ENCODE results near the gene MAMDC4. TPM values are rescaled to one million over a fixed set of nuclear protein-coding genes. Genes with fewer than 3 reads are reported as not detected.
"Not testable (repeated sequence)": the region's sequence is repeated elsewhere in the genome, so short reads cannot be mapped to it uniquely, and the experiment has no call there.

Gene MAMDC4
- total and polyA plus RNA-seq, 2 experiments from 2014 or later = 17.8 to 22.2 TPM

DNA sequence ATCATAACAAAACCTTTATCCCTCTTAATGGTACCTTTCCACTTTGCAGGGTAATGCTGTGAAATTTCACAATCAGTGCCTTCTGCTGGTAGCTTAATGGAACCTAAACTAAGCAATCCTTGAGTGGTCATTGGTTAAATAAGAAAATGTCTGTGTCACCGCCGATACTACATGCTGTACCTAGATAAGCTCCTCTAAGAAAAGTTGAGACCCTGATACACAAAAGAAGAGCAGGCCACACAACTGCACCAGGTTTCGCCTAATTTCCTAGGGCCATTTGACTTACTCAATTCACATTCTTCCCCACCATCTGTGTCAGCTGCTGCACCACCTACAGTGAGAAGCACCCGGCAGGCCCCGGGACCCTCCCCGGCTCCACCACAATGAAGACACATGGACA lies 23.0 kb downstream of the MAMDC4 start:
- no peak overlapping the region for H3K27ac ChIP-seq
- H3K9me3 ChIP-seq (ENCODE audit: low read depth) = no peaks in the 10 kb centered on the region
- H3K36me3 ChIP-seq = no peaks in the 10 kb centered on the region
- H3K4me1 ChIP-seq (ENCODE audit: low read depth) = no peaks in the 10 kb centered on the region
- H3K4me3 ChIP-seq = no peak overlapping the region
- no peak for DNase-seq (ENCODE audit: low read depth in 1 of 2, low spot score in 1 of 2)
- no peaks in the 10 kb centered on the region for H3K27me3 ChIP-seq
- TF ChIP-seq, protein P1, sequence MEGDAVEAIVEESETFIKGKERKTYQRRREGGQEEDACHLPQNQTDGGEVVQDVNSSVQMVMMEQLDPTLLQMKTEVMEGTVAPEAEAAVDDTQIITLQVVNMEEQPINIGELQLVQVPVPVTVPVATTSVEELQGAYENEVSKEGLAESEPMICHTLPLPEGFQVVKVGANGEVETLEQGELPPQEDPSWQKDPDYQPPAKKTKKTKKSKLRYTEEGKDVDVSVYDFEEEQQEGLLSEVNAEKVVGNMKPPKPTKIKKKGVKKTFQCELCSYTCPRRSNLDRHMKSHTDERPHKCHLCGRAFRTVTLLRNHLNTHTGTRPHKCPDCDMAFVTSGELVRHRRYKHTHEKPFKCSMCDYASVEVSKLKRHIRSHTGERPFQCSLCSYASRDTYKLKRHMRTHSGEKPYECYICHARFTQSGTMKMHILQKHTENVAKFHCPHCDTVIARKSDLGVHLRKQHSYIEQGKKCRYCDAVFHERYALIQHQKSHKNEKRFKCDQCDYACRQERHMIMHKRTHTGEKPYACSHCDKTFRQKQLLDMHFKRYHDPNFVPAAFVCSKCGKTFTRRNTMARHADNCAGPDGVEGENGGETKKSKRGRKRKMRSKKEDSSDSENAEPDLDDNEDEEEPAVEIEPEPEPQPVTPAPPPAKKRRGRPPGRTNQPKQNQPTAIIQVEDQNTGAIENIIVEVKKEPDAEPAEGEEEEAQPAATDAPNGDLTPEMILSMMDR (IDR thresholded peaks at IDR 0.05; ENCODE audit: low read depth, low read length) = no peak

DNA sequence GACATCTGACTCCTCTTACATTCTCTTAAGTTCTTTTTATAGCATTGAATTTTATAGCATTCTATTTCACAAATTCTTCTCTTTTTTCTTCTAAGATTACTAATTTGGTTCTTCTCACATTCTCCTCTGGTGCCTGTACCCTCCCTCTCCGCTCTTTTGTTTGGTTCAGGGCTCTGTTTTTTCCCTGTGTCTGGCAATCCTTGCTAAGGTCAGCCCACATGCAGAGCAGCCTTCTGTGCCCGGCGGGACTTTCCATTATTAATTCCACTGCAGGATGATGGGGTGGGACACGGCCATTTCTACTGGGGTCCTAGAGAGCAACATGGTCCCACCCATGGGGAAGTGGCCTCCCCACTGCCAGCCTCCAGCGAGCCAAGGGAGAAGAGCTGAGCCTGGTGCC lies 24.3 kb downstream of the MAMDC4 start:
- Histone ChIP-seq H3K27ac (no peak overlapping the region), H3K9me3 (ENCODE audit: low read depth) (no peaks in the 10 kb centered on the region), H3K4me1 (ENCODE audit: low read depth) (no peaks in the 10 kb centered on the region), H3K36me3 (no peaks in the 10 kb centered on the region), H3K4me3 (no peak overlapping the region), H3K27me3 (no peaks in the 10 kb centered on the region)
- TF ChIP-seq, protein P1 (IDR thresholded peaks at IDR 0.05; ENCODE audit: low read depth, low read length) = no peak
- no peak for DNase-seq (ENCODE audit: low read depth in 1 of 2, low spot score in 1 of 2)

DNA sequence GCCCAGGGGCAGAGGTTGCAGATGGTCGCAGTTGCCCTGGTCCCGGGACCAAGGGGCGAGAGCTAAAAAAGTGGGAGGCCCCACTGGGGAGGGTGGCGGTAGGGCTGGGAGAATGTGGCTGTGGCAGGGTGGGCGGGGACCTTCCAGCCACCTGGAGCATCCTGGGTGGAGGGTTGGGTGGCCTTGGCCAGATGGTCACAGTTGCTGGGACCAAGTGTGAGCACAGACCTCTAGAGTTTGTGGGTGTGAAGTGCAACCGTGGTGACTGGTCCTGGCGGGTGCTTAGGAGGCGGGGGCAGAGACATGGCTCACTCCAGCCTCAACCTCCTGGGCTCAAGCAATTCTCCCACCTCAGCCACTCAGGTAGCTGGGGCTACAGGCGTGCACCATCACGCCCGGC lies 28.5 kb downstream of the MAMDC4 start:
- no peak overlapping the region for H3K4me3 ChIP-seq
- no peaks in the 10 kb centered on the region for H3K36me3 ChIP-seq
- no peaks in the 10 kb centered on the region for H3K4me1 ChIP-seq (ENCODE audit: low read depth)
- H3K27ac ChIP-seq = no peak overlapping the region
- TF ChIP-seq, protein P1 (IDR thresholded peaks at IDR 0.05; ENCODE audit: low read depth, low read length) = no peak
- no peak for DNase-seq (ENCODE audit: low read depth in 1 of 2, low spot score in 1 of 2)
- no peaks in the 10 kb centered on the region for H3K9me3 ChIP-seq (ENCODE audit: low read depth)
- H3K27me3 ChIP-seq = no peaks in the 10 kb centered on the region

DNA sequence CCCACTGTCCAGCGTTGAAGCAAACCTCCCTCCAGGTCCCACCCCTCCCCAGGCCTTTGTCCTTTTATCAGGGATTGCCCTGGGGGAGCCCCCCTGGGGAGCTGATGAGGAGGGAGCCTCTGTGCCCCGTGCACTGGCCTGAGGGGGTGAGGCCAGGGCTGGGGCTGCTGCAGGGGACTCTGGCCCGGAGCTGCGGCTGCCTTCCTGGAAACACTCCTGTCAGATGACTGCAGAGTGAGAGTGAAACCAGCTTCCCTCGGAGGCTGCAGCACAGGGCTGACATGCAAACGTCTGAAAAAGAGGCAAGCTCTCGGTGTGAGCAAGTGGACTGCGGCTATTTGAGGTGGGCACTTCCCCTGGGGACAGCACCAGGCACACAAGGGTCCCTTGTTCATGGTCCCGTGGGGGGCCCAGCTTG lies 29.6 kb downstream of the MAMDC4 start:
- TF ChIP-seq, protein P1 (IDR thresholded peaks at IDR 0.05; ENCODE audit: low read depth, low read length) = no peak
- Histone ChIP-seq H3K27me3 (no peaks in the 10 kb centered on the region), H3K9me3 (ENCODE audit: low read depth) (no peaks in the 10 kb centered on the region), H3K4me3 (no peak overlapping the region), H3K4me1 (ENCODE audit: low read depth) (no peaks in the 10 kb centered on the region), H3K36me3 (no peaks in the 10 kb centered on the region), H3K27ac (peak overlapping the region; percentile 21)
- DNase-seq (ENCODE audit: low read depth in 1 of 2, low spot score in 1 of 2) = peak; percentile 53 to 64

DNA sequence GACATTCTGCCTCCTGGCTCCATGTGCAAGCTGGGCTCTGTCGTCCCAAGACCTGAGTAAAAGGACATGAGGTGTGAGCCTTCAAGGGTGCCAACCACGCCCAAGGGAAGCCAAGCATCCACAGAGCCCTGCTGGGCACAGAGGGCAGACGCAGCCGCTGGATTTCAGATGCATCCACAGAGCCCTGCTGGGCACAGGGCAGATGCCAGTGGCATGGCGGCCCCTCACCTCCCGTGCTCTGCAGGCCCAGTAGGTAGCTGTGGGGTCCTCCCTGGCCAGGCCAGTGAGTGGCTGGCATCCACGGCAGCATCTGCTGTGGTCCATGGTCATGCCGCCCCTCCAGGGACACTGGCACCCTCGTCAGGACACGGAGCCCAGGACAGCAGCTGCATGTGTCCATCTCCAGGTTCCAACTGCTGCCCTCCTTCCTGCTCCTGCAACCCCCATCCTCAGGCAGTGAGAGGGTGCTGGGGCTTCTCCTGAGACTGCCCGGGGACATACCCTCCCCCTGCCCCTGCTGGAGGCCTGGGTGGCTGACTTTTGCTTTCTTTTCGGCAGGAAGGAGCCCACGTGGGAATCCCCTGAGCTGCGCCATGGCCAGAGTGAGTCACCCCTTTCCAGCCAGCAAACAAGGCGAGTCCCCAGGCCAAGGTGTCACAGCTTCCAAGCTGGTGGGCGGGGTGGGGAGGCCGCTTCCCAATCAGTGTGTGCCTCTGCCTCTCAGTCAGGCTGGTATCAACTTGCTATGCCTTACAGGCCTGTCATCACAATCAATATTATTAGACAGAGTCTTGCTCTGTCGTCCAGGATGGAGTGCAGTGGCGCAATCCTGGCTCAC lies 30.2 kb downstream of the MAMDC4 start:
- Histone ChIP-seq H3K9me3 (ENCODE audit: low read depth) (no peaks in the 10 kb centered on the region), H3K4me1 (ENCODE audit: low read depth) (no peaks in the 10 kb centered on the region), H3K4me3 (no peak overlapping the region), H3K36me3 (no peaks in the 10 kb centered on the region), H3K27me3 (no peaks in the 10 kb centered on the region), H3K27ac (peak overlapping the region; percentile 21)
- TF ChIP-seq, protein P1 (IDR thresholded peaks at IDR 0.05; ENCODE audit: low read depth, low read length) = no peak
- DNase-seq (ENCODE audit: low read depth in 1 of 2, low spot score in 1 of 2) = peak in 1 of 2 donors; percentile 78

DNA sequence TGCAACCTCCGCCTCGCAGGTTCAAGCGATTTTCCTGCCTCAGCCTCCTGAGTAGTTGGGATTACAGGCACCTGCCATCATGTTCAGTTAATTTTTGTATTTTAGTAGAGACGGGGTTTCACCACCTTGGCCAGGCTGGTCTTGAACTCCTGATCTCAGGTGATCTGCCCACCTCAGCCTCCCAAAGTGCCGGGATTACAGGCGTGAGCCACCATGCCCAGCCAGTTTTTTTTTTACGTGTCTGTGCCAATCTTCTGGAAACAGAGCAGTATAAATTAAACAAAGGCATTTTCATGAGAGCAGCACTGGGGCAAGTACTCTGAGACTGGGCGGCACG lies 30.8 kb downstream of the MAMDC4 start:
- not testable (repeated sequence) for H3K27ac ChIP-seq; H3K9me3 ChIP-seq (ENCODE audit: low read depth); DNase-seq (ENCODE audit: low read depth in 1 of 2, low spot score in 1 of 2); H3K4me3 ChIP-seq; H3K36me3 ChIP-seq; H3K4me1 ChIP-seq (ENCODE audit: low read depth); H3K27me3 ChIP-seq

DNA sequence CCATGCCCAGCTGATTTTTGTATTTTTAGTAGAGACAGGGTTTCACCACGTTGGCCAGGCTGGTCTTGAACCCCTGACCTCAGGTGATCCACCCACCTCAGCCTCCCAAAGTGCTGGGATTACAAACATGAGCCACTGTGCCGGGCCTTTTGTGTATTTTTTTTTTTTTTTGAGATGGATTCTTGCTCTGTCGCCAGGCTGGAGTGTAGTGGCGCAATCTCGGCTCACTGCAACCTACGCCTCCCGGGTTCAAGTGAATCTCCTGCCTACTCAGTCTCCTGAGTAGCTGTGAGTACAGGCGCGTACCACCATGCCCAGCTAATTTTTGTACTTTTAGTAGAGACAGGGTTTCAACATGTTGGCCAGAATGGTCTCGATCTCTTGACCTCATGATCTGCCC lies 31.5 kb downstream of the MAMDC4 start:
- not testable (repeated sequence) for H3K4me3 ChIP-seq

More for the DNA sequence above, 31.5 kb downstream of the MAMDC4 start:
- H3K27me3 ChIP-seq; H3K4me1 ChIP-seq (ENCODE audit: low read depth); H3K9me3 ChIP-seq (ENCODE audit: low read depth); H3K36me3 ChIP-seq; DNase-seq (ENCODE audit: low read depth in 1 of 2, low spot score in 1 of 2); H3K27ac ChIP-seq: not testable (repeated sequence)
